PC-9 (cell line): ENCODE results near the gene SORBS2. TPM values are rescaled to one million over a fixed set of nuclear protein-coding genes. Genes with fewer than 3 reads are reported as not detected.

ENCODE experiments used
- BruUV-seq: library from RNA; stranded (reverse); fragments of 400-500 nt; replicated peaks from 2 replicates; lab custom pipeline; 2021; lab: Mats Ljungman, UMichigan
- CTCF ChIA-PET: fragments of 300-600 bp; sonication (Branson Sonifier 250); formaldehyde crosslinking; loops from one replicate; lab custom pipeline; 2022; ENCODE audit warnings: antibody characterized with exemption; lab: Charles Lee
- POLR2A ChIA-PET: fragments of 300-600 bp; sonication (Branson Sonifier 250); formaldehyde crosslinking; loops from one replicate; lab custom pipeline; 2022; ENCODE audit warnings: antibody characterized with exemption; ENCODE audit not compliant: unreplicated experiment; lab: Charles Lee
- DNase-seq, 2 experiments: peaks; one replicate each; pipeline versions ENCODE4 v3.0.0 to v3.0.0-alpha.2; 2015 to 2022; ENCODE audit warnings: mixed read lengths in 1 of 2
- H2AFZ ChIP-seq: fragments of 200-600 bp; sonication (generic); 2 replicates; pipeline ENCODE4 v1.8.1; 2017; ENCODE audit warnings: antibody characterized with exemption
- H3F3A ChIP-seq: fragments of 200-600 bp; sonication (generic); 2 replicates; pipeline ENCODE4 v1.8.1; 2017; ENCODE audit warnings: antibody characterized with exemption, mild to moderate bottlenecking, low read depth; ENCODE audit not compliant: insufficient read depth
- H3K27ac ChIP-seq: fragments of 200-600 bp; sonication (generic); 2 replicates; pipeline ENCODE4 v1.6.1; 2016; ENCODE audit warnings: mixed run types
- H3K27me3 ChIP-seq: fragments of 200-600 bp; sonication (generic); 2 replicates; pipeline ENCODE4 v1.6.1; 2016; ENCODE audit warnings: low read depth, mixed run types; ENCODE audit not compliant: insufficient read depth
- H3K36me3 ChIP-seq: fragments of 200-600 bp; sonication (generic); 2 replicates; pipeline ENCODE4 v1.6.1; 2016; ENCODE audit warnings: low read depth, mixed run types
- H3K4me1 ChIP-seq: fragments of 200-600 bp; sonication (generic); replicated peaks from 2 replicates; pipeline ENCODE4 v1.6.1; 2016; ENCODE audit warnings: mixed run types; ENCODE audit not compliant: insufficient read depth
- H3K4me2 ChIP-seq: fragments of 200-600 bp; sonication (generic); 2 replicates; pipeline ENCODE4 v1.6.1; 2017; ENCODE audit warnings: mixed run types
- H3K4me3 ChIP-seq: fragments of 200-600 bp; sonication (generic); 2 replicates; pipeline ENCODE4 v1.6.1; 2016; ENCODE audit warnings: mixed run types
- H3K79me2 ChIP-seq: fragments of 200-600 bp; sonication (generic); 2 replicates; pipeline ENCODE4 v1.6.1; 2017; ENCODE audit warnings: low read depth, mixed run types
- H3K9me2 ChIP-seq: fragments of 200-600 bp; sonication (generic); 2 replicates; pipeline ENCODE4 v1.8.1; 2017; ENCODE audit warnings: mild to moderate bottlenecking; ENCODE audit not compliant: insufficient read depth
- H3K9me3 ChIP-seq: fragments of 200-600 bp; sonication (generic); 2 replicates; pipeline ENCODE4 v1.8.1; 2016; ENCODE audit warnings: low read depth; ENCODE audit not compliant: insufficient read depth
- H4K20me1 ChIP-seq: fragments of 200-600 bp; sonication (generic); 2 replicates; pipeline ENCODE4 v1.8.1; 2017; ENCODE audit not compliant: insufficient read depth
- EZH2 ChIP-seq: fragments of 200-600 bp; sonication (generic); IDR thresholded peaks from 2 replicates; pipeline ENCODE4 v1.8.0; 2017; ENCODE audit warnings: antibody characterized with exemption, low read depth
- intact Hi-C: fragments of 100-400 bp; cut with micrococcal nuclease; formaldehyde crosslinking; loops from one replicate; pipeline ENCODE4 v1.10.0; 2022; ENCODE audit not compliant: unreplicated experiment
- total RNA-seq: library from RNA; stranded (reverse); gene quantifications from 2 replicates; pipeline ENCODE4 v1.2.3, GENCODE V29; 2021
- TF ChIP-seq, protein P1 (sequence below): fragments of 200-600 bp; sonication (generic); conservative IDR thresholded peaks from 2 replicates; pipeline ENCODE4 v1.6.1; 2017; ENCODE audit warnings: mixed run types, antibody characterized with exemption, mild to moderate bottlenecking, moderate library complexity

The SORBS2 gene
- total RNA-seq, 1 experiment from 2014 or later, result 16.4 TPM

DNA sequence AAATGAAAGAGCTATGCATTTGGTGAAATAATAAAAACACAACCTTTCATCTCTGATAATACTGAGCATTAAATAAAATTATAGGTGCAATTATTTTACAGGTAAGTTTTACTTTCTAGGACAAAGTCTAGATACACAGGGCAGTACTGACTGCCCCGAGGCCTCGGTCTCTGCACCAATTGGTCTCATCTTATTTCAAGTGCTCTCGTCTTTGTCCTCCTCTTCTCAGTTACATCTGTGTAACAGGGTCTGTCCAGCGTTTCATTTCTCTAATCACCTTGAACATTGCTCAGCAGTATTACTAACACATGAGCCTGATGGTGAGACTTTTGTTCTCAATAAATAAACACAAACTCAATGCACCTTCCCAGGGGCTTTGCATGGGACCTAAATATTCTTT lies 44.5 kb downstream of the SORBS2 start:
- DNase-seq, result no peak
- ChIA-PET POLR2A (interaction anchor here (0.6 kb wide), 1 partner anchor 226 kb away, joined by 13 read pairs; no protein-coding TSS in a partner anchor), CTCF (no interaction called here)
- no peak overlapping the region for H3K4me2 ChIP-seq
- no peak for TF ChIP-seq EZH2
- TF ChIP-seq, protein P1, sequence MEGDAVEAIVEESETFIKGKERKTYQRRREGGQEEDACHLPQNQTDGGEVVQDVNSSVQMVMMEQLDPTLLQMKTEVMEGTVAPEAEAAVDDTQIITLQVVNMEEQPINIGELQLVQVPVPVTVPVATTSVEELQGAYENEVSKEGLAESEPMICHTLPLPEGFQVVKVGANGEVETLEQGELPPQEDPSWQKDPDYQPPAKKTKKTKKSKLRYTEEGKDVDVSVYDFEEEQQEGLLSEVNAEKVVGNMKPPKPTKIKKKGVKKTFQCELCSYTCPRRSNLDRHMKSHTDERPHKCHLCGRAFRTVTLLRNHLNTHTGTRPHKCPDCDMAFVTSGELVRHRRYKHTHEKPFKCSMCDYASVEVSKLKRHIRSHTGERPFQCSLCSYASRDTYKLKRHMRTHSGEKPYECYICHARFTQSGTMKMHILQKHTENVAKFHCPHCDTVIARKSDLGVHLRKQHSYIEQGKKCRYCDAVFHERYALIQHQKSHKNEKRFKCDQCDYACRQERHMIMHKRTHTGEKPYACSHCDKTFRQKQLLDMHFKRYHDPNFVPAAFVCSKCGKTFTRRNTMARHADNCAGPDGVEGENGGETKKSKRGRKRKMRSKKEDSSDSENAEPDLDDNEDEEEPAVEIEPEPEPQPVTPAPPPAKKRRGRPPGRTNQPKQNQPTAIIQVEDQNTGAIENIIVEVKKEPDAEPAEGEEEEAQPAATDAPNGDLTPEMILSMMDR, result no peak
- intact Hi-C loops, result no loop called here
- no peaks in the 10 kb centered on the region for H3F3A ChIP-seq
- H2AFZ ChIP-seq, result no peak overlapping the region
- no peaks in the 10 kb centered on the region for H3K9me3 ChIP-seq
- no TSS peak for BruUV-seq
- H3K27ac ChIP-seq, result no peak overlapping the region
- H3K4me3 ChIP-seq, result no peak overlapping the region
- no peaks in the 10 kb centered on the region for H3K27me3 ChIP-seq
- H3K36me3 ChIP-seq, result no peaks in the 10 kb centered on the region
- no peaks in the 10 kb centered on the region for H3K79me2 ChIP-seq
- H3K9me2 ChIP-seq, result no peaks in the 10 kb centered on the region
- H3K4me1 ChIP-seq, result peaks cover 10% of the 10 kb centered on the region; the same call in 1 of the 2 replicates
- H4K20me1 ChIP-seq, result no peaks in the 10 kb centered on the region

DNA sequence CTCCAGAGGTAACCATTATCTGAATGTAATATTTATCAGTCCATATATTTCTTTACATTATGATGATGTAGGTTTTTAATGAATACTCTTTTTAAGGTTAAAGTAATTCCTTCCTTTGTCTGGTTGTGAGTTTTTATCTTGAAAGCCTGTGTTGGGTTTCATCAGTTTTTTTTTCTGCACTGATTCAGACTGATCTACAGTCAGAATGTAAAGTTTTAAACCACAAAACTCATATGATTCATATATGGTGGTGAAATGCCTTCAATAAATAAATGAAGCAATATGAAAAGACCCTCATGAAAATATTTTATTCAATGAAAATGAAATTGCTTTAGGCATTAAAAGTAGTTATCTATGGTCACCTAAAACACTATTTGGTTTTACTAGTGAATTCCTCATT lies 47.1 kb downstream of the SORBS2 start:
- no peaks in the 10 kb centered on the region for H3K9me2 ChIP-seq
- H3K36me3 ChIP-seq, result no peaks in the 10 kb centered on the region
- no peak overlapping the region for H3K4me2 ChIP-seq
- H4K20me1 ChIP-seq, result no peaks in the 10 kb centered on the region
- 0 out of 2 replicates have a peak overlapping the region, but pooled peaks have one; percentile 9 for H3K27ac ChIP-seq
- intact Hi-C loops, result no loop called here
- no peaks in the 10 kb centered on the region for H3K79me2 ChIP-seq
- no peaks in the 10 kb centered on the region for H3K27me3 ChIP-seq
- DNase-seq, result no peak
- no peak for TF ChIP-seq EZH2
- TF ChIP-seq, protein P1, result no peak
- no TSS peak for BruUV-seq
- H3F3A ChIP-seq, result no peaks in the 10 kb centered on the region
- no peaks in the 10 kb centered on the region for H3K9me3 ChIP-seq
- H2AFZ ChIP-seq, result no peak overlapping the region
- H3K4me1 ChIP-seq, result peaks cover 13% of the 10 kb centered on the region; the same call in 1 of the 2 replicates
- H3K4me3 ChIP-seq, result no peak overlapping the region
- ChIA-PET POLR2A (no interaction called here), CTCF (no interaction called here)

DNA sequence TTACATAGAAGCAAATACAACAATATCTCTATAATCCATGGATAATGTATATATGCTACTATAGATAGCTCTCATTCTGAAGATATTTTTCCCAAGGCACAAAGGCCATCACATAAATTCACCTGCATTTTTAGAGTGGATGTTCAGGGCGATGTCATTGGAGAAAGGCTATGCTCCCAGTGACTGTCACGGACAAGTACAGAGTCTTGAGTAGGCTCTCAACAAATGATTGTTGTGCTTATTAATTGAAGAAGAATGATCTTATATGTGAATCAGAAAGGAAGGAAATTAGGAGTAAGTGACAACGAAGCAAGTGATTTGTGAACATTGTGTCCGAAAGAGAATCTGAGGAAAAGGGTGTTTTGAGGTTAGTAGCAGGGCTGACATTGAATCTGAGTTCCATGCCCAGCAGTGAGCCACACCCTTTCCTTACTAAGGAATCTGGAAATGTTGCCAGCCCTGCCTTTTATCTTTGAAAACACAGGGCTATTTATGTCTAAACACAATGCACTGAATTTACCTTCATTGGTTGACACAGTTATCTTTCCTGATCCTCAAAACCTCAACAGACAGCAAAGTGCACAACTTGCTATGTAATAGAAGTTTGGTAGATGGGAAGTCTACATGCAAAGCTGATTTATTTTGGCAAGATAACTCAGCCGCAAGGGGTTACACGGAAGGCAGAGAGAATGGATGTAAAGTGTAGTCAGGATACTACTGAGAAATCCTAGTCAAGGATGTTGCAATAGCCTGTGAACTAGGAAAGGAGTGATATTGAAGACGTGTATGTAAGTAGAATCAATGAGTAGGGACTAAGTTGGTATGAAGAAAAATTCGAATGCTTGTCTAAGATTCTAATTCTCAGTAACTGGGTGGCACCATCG lies 50.4 kb downstream of the SORBS2 start:
- H2AFZ ChIP-seq, result no peak overlapping the region

More for the DNA sequence above, 50.4 kb downstream of the SORBS2 start:
- no peaks in the 10 kb centered on the region for H4K20me1 ChIP-seq
- H3K4me3 ChIP-seq, result no peak overlapping the region
- H3K9me2 ChIP-seq, result no peaks in the 10 kb centered on the region
- intact Hi-C loops, result no loop called here
- no peaks in the 10 kb centered on the region for H3K27me3 ChIP-seq
- no peaks in the 10 kb centered on the region for H3K36me3 ChIP-seq
- ChIA-PET POLR2A (interaction anchor here (0.6 kb wide), 1 partner anchor 113 kb away, joined by 4 read pairs; no protein-coding TSS in a partner anchor), CTCF (no interaction called here)
- no peak overlapping the region for H3K4me2 ChIP-seq
- peak in 1 of 2 experiments; percentile 32 for DNase-seq
- no TSS peak for BruUV-seq
- no peaks in the 10 kb centered on the region for H3K79me2 ChIP-seq
- no peaks in the 10 kb centered on the region for H3F3A ChIP-seq
- H3K27ac ChIP-seq, result no peak overlapping the region
- no peak for TF ChIP-seq EZH2
- TF ChIP-seq, protein P1, result no peak
- no peaks in the 10 kb centered on the region for H3K9me3 ChIP-seq
- H3K4me1 ChIP-seq, result peaks cover 13% of the 10 kb centered on the region; the same call in 1 of the 2 replicates
